Measurements from ENCODE around the gene RBM47. TPM values are rescaled to one million over a fixed set of nuclear protein-coding genes. Genes with fewer than 3 reads are reported as not detected.

Gene RBM47
- total and polyA plus RNA-seq, 10 of the 15 experiments (the other 5 are each of a cell fraction or from before 2014, with no cell fraction given) = 7.9 to 45.0 (median 28.7) TPM

- H3K79me2 ChIP-seq (ENCODE audit: control insufficient read depth, insufficient read depth, low read length) = no peaks in the 10 kb centered on the region
- FAIRE-seq (no peak), ATAC-seq (no peak), DNase-seq (ENCODE audit: low read depth, low spot score) (no peak)
- TF ChIP-seq NBN (IDR thresholded peaks at IDR 0.05) = no peak
- TF ChIP-seq USF2 (IDR thresholded peaks at IDR 0.05; ENCODE audit: borderline replicate concordance, low read depth, low read length) = no peak
- TF ChIP-seq NKRF (conservative IDR thresholded peaks at IDR 0.05) = no peak
- TF ChIP-seq RB1 (IDR thresholded peaks at IDR 0.05; ENCODE audit: borderline replicate concordance) = no peak
- TF ChIP-seq CHD1 (IDR thresholded peaks at IDR 0.05; ENCODE audit: low read depth, low read length) = no peak
- TF ChIP-seq SMC3 (IDR thresholded peaks at IDR 0.05; ENCODE audit: borderline replicate concordance, low read length) = no peak
- TF ChIP-seq RELA (IDR thresholded peaks at IDR 0.05; ENCODE audit: borderline replicate concordance, partially characterized antibody) = no peak
- no peak for TF ChIP-seq ZBTB11 (CRISPR knock-in tag; IDR thresholded peaks at IDR 0.05)
- no peak for TF ChIP-seq YBX1 (IDR thresholded peaks at IDR 0.05)
- ChIA-PET POLR2A (no interaction called here), RAD21 (ENCODE audit: unreplicated experiment) (interaction anchor here (0.6 kb wide), 1 partner anchor 118 kb away, joined by 3 read pairs; no protein-coding TSS in a partner anchor), CTCF (interaction anchor here (1.1 to 2.1 kb wide), 2 partner anchors 9 to 12 kb away, joined by 4 to 5 read pairs; no protein-coding TSS in a partner anchor), SMC1A (ENCODE audit: uncharacterized antibody, unreplicated experiment) (interaction anchor here (1.3 to 1.5 kb wide), 2 partner anchors 9 to 11 kb away, joined by 3 to 4 read pairs; no protein-coding TSS in a partner anchor)
- H3K27ac ChIP-seq (ENCODE audit: control insufficient read depth, insufficient read depth) = no peak overlapping the region
- H3K4me1 ChIP-seq (ENCODE audit: control insufficient read depth, insufficient read depth, low read length) = no peaks in the 10 kb centered on the region
- no peaks in the 10 kb centered on the region for H4K20me1 ChIP-seq (ENCODE audit: control insufficient read depth, insufficient read depth)
- H3K9me3 ChIP-seq (replicated peaks; ENCODE audit: control insufficient read depth, insufficient read depth, low read length) = no peaks in the 10 kb centered on the region
- H3K4me2 ChIP-seq (ENCODE audit: control insufficient read depth, insufficient read depth) = no peak overlapping the region
- H3K36me3 ChIP-seq (ENCODE audit: control insufficient read depth in 2 of 2, insufficient read depth in 2 of 2, low read length in 1 of 2) = no peaks in the 10 kb centered on the region
- H3K4me3 ChIP-seq = no peak overlapping the region
- 46% methylated on average over 3 of the region's 3 CpGs for WGBS (ENCODE audit: insufficient coverage, insufficient replicate concordance, low lambda C conversion rate, missing lambda C conversion rate)
- no peak overlapping the region for H3K9ac ChIP-seq (ENCODE audit: control insufficient read depth, insufficient read depth, low read length)
- no TSS peak for BruUV-seq (replicated peaks)
- in situ Hi-C loops (cut with MboI) = no loop called here
- intact Hi-C loops (cut with micrococcal nuclease; ENCODE audit: unreplicated experiment) = no loop called here
- H2AFZ ChIP-seq (ENCODE audit: control insufficient read depth, low read depth, low read length) = no peak overlapping the region
- H3K27me3 ChIP-seq (replicated peaks in 1 of 2; ENCODE audit: control insufficient read depth in 2 of 2, insufficient read depth in 2 of 2, low read length in 1 of 2) = no peaks in the 10 kb centered on the region
Measured at GRCh38 chr4:40379248-40379647, 250.4 kb downstream of the RBM47 start.

Measured in GM12878 (cell line).